ENCODE results near the gene TANK.

The TANK gene

GRCh38 chr2:161234627-161235026 lies 74.4 kb downstream of the TANK start:
- TF ChIP-seq CTCF (IDR thresholded peaks at IDR 0.05; ENCODE audit: low read depth, low read length, poor library complexity, severe bottlenecking) = no peak
- no peak for TF ChIP-seq EZH2phosphoT487 (IDR thresholded peaks at IDR 0.05; ENCODE audit: borderline replicate concordance, low read length)
- H3K9me2 ChIP-seq (replicated peaks; ENCODE audit: control insufficient read depth, low read length) = no peaks in the 10 kb centered on the region
- peaks cover 69% of the 10 kb centered on the region for H3K36me3 ChIP-seq (ENCODE audit: control insufficient read depth, low read length)
- peak overlapping the region; percentile 38; the same call in 1 of the 2 replicates for H3K4me2 ChIP-seq (ENCODE audit: low read length)
- H3K9me3 ChIP-seq (ENCODE audit: control insufficient read depth, insufficient read depth, low read length) = no peaks in the 10 kb centered on the region
- H3K27ac ChIP-seq (ENCODE audit: low read depth, low read length) = peak overlapping the region; percentile 53
- H3K4me3 ChIP-seq (ENCODE audit: low read length) = 0 out of 2 replicates have a peak overlapping the region, but pooled peaks have one; percentile 10
- peaks cover 48% of the 10 kb centered on the region for H3K79me2 ChIP-seq (ENCODE audit: control insufficient read depth, low read length)
- H3K4me1 ChIP-seq (ENCODE audit: control insufficient read depth, low read length) = peaks cover 99% of the 10 kb centered on the region
- H3K27me3 ChIP-seq (ENCODE audit: control insufficient read depth, low read length) = no peaks in the 10 kb centered on the region
- H3F3A ChIP-seq (ENCODE audit: control insufficient read depth, insufficient read depth) = peaks cover 64% of the 10 kb centered on the region
- no peaks in the 10 kb centered on the region for H4K20me1 ChIP-seq (ENCODE audit: control insufficient read depth, insufficient read depth, low read depth, low read length)

- Histone ChIP-seq H3K27ac (ENCODE audit: low read depth, low read length) (peak overlapping the region; percentile 58), H3K36me3 (ENCODE audit: control insufficient read depth, low read length) (peaks cover 39% of the 10 kb centered on the region), H3K9me2 (replicated peaks; ENCODE audit: control insufficient read depth, low read length) (no peaks in the 10 kb centered on the region), H3F3A (ENCODE audit: control insufficient read depth, insufficient read depth) (peaks cover 67% of the 10 kb centered on the region), H3K9me3 (ENCODE audit: control insufficient read depth, insufficient read depth, low read length) (no peaks in the 10 kb centered on the region), H3K27me3 (ENCODE audit: control insufficient read depth, low read length) (no peaks in the 10 kb centered on the region), H3K4me3 (ENCODE audit: low read length) (peak overlapping the region; percentile 71), H3K4me1 (ENCODE audit: control insufficient read depth, low read length) (peaks cover 99% of the 10 kb centered on the region), H3K79me2 (ENCODE audit: control insufficient read depth, low read length) (peaks cover 22% of the 10 kb centered on the region), H3K4me2 (ENCODE audit: low read length) (peak overlapping the region; percentile 90), H4K20me1 (ENCODE audit: control insufficient read depth, insufficient read depth, low read depth, low read length) (no peaks in the 10 kb centered on the region)
- no peak for TF ChIP-seq CTCF (IDR thresholded peaks at IDR 0.05; ENCODE audit: low read depth, low read length, poor library complexity, severe bottlenecking)
- no peak for TF ChIP-seq EZH2phosphoT487 (IDR thresholded peaks at IDR 0.05; ENCODE audit: borderline replicate concordance, low read length)
Measured at GRCh38 chr2:161237392-161238264, 77.4 kb downstream of the TANK start.

GRCh38 chr2:161238265-161238559 lies 78.0 kb downstream of the TANK start:
- H4K20me1 ChIP-seq (ENCODE audit: control insufficient read depth, insufficient read depth, low read depth, low read length) = no peaks in the 10 kb centered on the region
- TF ChIP-seq CTCF (IDR thresholded peaks at IDR 0.05; ENCODE audit: low read depth, low read length, poor library complexity, severe bottlenecking) (no peak), EZH2phosphoT487 (IDR thresholded peaks at IDR 0.05; ENCODE audit: borderline replicate concordance, low read length) (no peak)
- H3K4me3 ChIP-seq (ENCODE audit: low read length) = peak overlapping the region; percentile 71
- H3K9me3 ChIP-seq (ENCODE audit: control insufficient read depth, insufficient read depth, low read length) = no peaks in the 10 kb centered on the region
- no peaks in the 10 kb centered on the region for H3K9me2 ChIP-seq (replicated peaks; ENCODE audit: control insufficient read depth, low read length)
- peaks cover 38% of the 10 kb centered on the region for H3K36me3 ChIP-seq (ENCODE audit: control insufficient read depth, low read length)
- peak overlapping the region; percentile 90 for H3K4me2 ChIP-seq (ENCODE audit: low read length)
- no peaks in the 10 kb centered on the region for H3K27me3 ChIP-seq (ENCODE audit: control insufficient read depth, low read length)
- H3K79me2 ChIP-seq (ENCODE audit: control insufficient read depth, low read length) = peaks cover 18% of the 10 kb centered on the region
- peaks cover 65% of the 10 kb centered on the region for H3F3A ChIP-seq (ENCODE audit: control insufficient read depth, insufficient read depth)
- H3K4me1 ChIP-seq (ENCODE audit: control insufficient read depth, low read length) = peaks cover 99% of the 10 kb centered on the region
- H3K27ac ChIP-seq (ENCODE audit: low read depth, low read length) = peak overlapping the region; percentile 58

Measured in DOHH2 (cell line).